IMR-90 (cell line): Measurements from ENCODE around the gene SLC26A11. TPM values are rescaled to one million over a fixed set of nuclear protein-coding genes. Genes with fewer than 3 reads are reported as not detected.

Experiments
- ATAC-seq: fragments of 200-7000 bp; cut with Tn5 transposase; 2 replicates; pipeline ENCODE4 v1.9.1; 2020; ENCODE audit warnings: low read depth, mild to moderate bottlenecking, moderate library complexity
- BruUV-seq: library from RNA; stranded (reverse); fragments of 400-500 nt; replicated peaks from 2 replicates; lab custom pipeline; 2021; lab: Mats Ljungman, UMichigan
- CTCF ChIA-PET: fragments of 300-600 bp; formaldehyde crosslinking; extraction: SDS; loops from one replicate; lab custom pipeline; 2021; ENCODE audit warnings: antibody characterized with exemption; lab: Yijun Ruan, JAX
- POLR2A ChIA-PET: fragments of 300-600 bp; sonication (Branson Sonifier 250); formaldehyde crosslinking; loops from one replicate; lab custom pipeline; 2022; ENCODE audit warnings: antibody characterized with exemption; ENCODE audit not compliant: unreplicated experiment; lab: Charles Lee
- DNase-seq: peaks from one replicate; pipeline ENCODE4 v3.0.0; 2013
- H2AFZ ChIP-seq: replicated peaks from 2 replicates; pipeline ENCODE3; 2013; ENCODE audit warnings: low read length, mild to moderate bottlenecking; ENCODE audit not compliant: poor library complexity
- H2AK5ac ChIP-seq: 2 replicates; pipeline ENCODE4 v1.6.1; 2013; ENCODE audit warnings: low read depth, low read length, inconsistent platforms
- H2AK9ac ChIP-seq: replicated peaks from 2 replicates; pipeline ENCODE3; 2013; ENCODE audit warnings: mild to moderate bottlenecking, low read depth, low read length, moderate library complexity; ENCODE audit not compliant: poor library complexity
- H2BK120ac ChIP-seq: 2 replicates; pipeline ENCODE4 v1.6.1; 2013; ENCODE audit warnings: low read depth, low read length, inconsistent platforms
- H2BK15ac ChIP-seq: 3 replicates; pipeline ENCODE4 v1.6.1; 2013; ENCODE audit warnings: low read depth, low read length, inconsistent platforms
- H2BK20ac ChIP-seq: 2 replicates; pipeline ENCODE4 v1.6.1; 2013; ENCODE audit warnings: low read depth, mild to moderate bottlenecking, inconsistent platforms, low read length, moderate library complexity
- H2BK5ac ChIP-seq: 2 replicates; pipeline ENCODE4 v1.6.1; 2013; ENCODE audit warnings: mild to moderate bottlenecking, low read depth, low read length, inconsistent platforms; ENCODE audit not compliant: poor library complexity, severe bottlenecking
- H3K14ac ChIP-seq: replicated peaks from 2 replicates; pipeline ENCODE4 v1.6.1; 2013; ENCODE audit warnings: low read depth, low read length, inconsistent platforms
- H3K18ac ChIP-seq: 2 replicates; pipeline ENCODE4 v1.6.1; 2013; ENCODE audit warnings: low read depth, low read length, control low read depth
- H3K23ac ChIP-seq: 2 replicates; pipeline ENCODE4 v1.6.1; 2013; ENCODE audit warnings: low read depth, low read length, inconsistent platforms
- H3K27ac ChIP-seq: 2 replicates; pipeline ENCODE4 v1.5.1; 2013; ENCODE audit warnings: mild to moderate bottlenecking, control low read depth, low read length; ENCODE audit not compliant: insufficient read depth
- H3K27me3 ChIP-seq: 2 replicates; pipeline ENCODE4 v1.6.1; 2013; ENCODE audit warnings: low read length; ENCODE audit not compliant: control insufficient read depth, insufficient read depth
- H3K36me3 ChIP-seq: 2 replicates; pipeline ENCODE4 v1.6.1; 2013; ENCODE audit warnings: low read length, mixed read lengths; ENCODE audit not compliant: control insufficient read depth, insufficient read depth
- H3K4ac ChIP-seq: 2 replicates; pipeline ENCODE4 v1.6.1; 2013; ENCODE audit warnings: low read depth, low read length, inconsistent platforms
- H3K4me1 ChIP-seq: 2 replicates; pipeline ENCODE4 v1.6.1; 2013; ENCODE audit warnings: low read length, mixed read lengths; ENCODE audit not compliant: control insufficient read depth, insufficient read depth
- H3K4me2 ChIP-seq: 2 replicates; pipeline ENCODE4 v1.6.1; 2013; ENCODE audit warnings: low read depth, mild to moderate bottlenecking, control low read depth, low read length, moderate library complexity
- H3K4me3 ChIP-seq: 2 replicates; pipeline ENCODE4 v1.5.1; 2013; ENCODE audit warnings: low read depth, mild to moderate bottlenecking, control low read depth, low read length, moderate library complexity; ENCODE audit not compliant: insufficient read depth
- H3K56ac ChIP-seq: 2 replicates; pipeline ENCODE4 v1.6.1; 2013; ENCODE audit warnings: low read length, inconsistent platforms; ENCODE audit not compliant: insufficient read depth; ENCODE audit errors: extremely low read depth
- H3K79me1 ChIP-seq, 2 experiments: 2 replicates each; pipeline ENCODE4 v1.6.1; 2013; ENCODE audit warnings: low read length in 2 of 2, inconsistent platforms in 1 of 2, low read depth in 1 of 2
- H3K9ac ChIP-seq: 2 replicates; pipeline ENCODE4 v1.6.1; 2013; ENCODE audit warnings: low read depth, low read length, control low read depth
- H3K9me1 ChIP-seq: 2 replicates; pipeline ENCODE4 v1.6.1; 2013; ENCODE audit warnings: low read length, inconsistent platforms; ENCODE audit not compliant: insufficient read depth
- H3K9me3 ChIP-seq: 2 replicates; pipeline ENCODE4 v1.6.1; 2013; ENCODE audit warnings: low read length; ENCODE audit not compliant: control insufficient read depth, insufficient read depth
- H4K20me1 ChIP-seq: 2 replicates; pipeline ENCODE4 v1.6.1; 2013; ENCODE audit warnings: low read length, inconsistent platforms; ENCODE audit not compliant: insufficient read depth
- H4K5ac ChIP-seq: 2 replicates; pipeline ENCODE4 v1.6.1; 2013; ENCODE audit warnings: mild to moderate bottlenecking, low read depth, low read length, control low read depth
- H4K8ac ChIP-seq, 2 experiments: 2 replicates each; pipeline ENCODE4 v1.6.1; 2013; ENCODE audit warnings: low read depth in 2 of 2, low read length in 2 of 2, control low read depth in 1 of 2, inconsistent platforms in 1 of 2
- H4K91ac ChIP-seq: 2 replicates; pipeline ENCODE4 v1.6.1; 2013; ENCODE audit warnings: low read depth, low read length, inconsistent platforms; ENCODE audit not compliant: insufficient read depth
- CEBPB ChIP-seq: IDR thresholded peaks from 2 replicates; pipeline ENCODE4 v1.6.1; 2012; ENCODE audit warnings: low read depth, low read length, improper control_type of control experiment
- CTCF ChIP-seq: conservative IDR thresholded peaks from 2 replicates; pipeline ENCODE4 v1.5.1; 2012; ENCODE audit warnings: mild to moderate bottlenecking, low read depth, low read length, improper control_type of control experiment
- ELK1 ChIP-seq: fragments of 150-350 bp; IDR thresholded peaks from 2 replicates; pipeline ENCODE4 v1.6.1; 2016; ENCODE audit warnings: low read depth, mild to moderate bottlenecking, low read length, moderate library complexity, borderline replicate concordance
- NFE2L2 ChIP-seq: fragments of 150-350 bp; IDR thresholded peaks from 2 replicates; pipeline ENCODE4 v1.6.1; 2016; ENCODE audit warnings: low read depth, mild to moderate bottlenecking, low read length
- POLR2A ChIP-seq: IDR thresholded peaks from 2 replicates; pipeline ENCODE4 v1.6.1; 2012; ENCODE audit warnings: mild to moderate bottlenecking, low read depth, low read length
- SMC3 ChIP-seq: fragments of 150-350 bp; IDR thresholded peaks from 2 replicates; pipeline ENCODE4 v1.6.1; 2016; ENCODE audit warnings: low read depth, mild to moderate bottlenecking, antibody characterized with exemption, low read length, moderate library complexity
- USF2 ChIP-seq: fragments of 150-350 bp; IDR thresholded peaks from 2 replicates; pipeline ENCODE4 v1.6.1; 2017; ENCODE audit warnings: mild to moderate bottlenecking, antibody characterized with exemption, low read length, low read depth
- WGBS, 2 experiments: methylation state at CpG; one replicate each; pipeline versions ENCODE4 v1.1.5 to v1.1.7; 2013; ENCODE audit warnings: missing lambda C conversion rate in 2 of 2; ENCODE audit not compliant: insufficient read length in 1 of 2; ENCODE audit errors: extremely low coverage in 2 of 2; 5-methylcytosine and 5-hydroxymethylcytosine counted together
- dilution Hi-C: fragments of 300-500 bp; cut with HindIII; formaldehyde crosslinking; loops from one replicate; pipeline ENCODE4 v1.14.3; 2018; ENCODE audit warnings: low sequenced_read_pairs; ENCODE audit not compliant: unreplicated experiment
- in situ Hi-C: fragments of 300-500 bp; cut with MboI; formaldehyde crosslinking; loops from 3 replicates; pipeline ENCODE4 v1.14.3; 2019; ENCODE audit warnings: low sequenced_read_pairs, inconsistent platforms, mixed read lengths
- intact Hi-C: fragments of 100-400 bp; cut with micrococcal nuclease; formaldehyde crosslinking; loops from 2 replicates; pipeline ENCODE4 v1.10.0; 2022
- polyA plus RNA-seq, 3 experiments: library from polyadenylated mRNA; depleted of rRNA; stranded (reverse); fragments of >200 nt; gene quantifications; 2 replicates each; pipeline ENCODE4 v1.2.3, GENCODE V29; 2012; ENCODE audit warnings: low replicate concordance in 1 of 3
- total RNA-seq: library from RNA; depleted of rRNA; stranded (reverse); fragments of >200 nt; gene quantifications from 2 replicates; pipeline ENCODE4 v1.2.3, GENCODE V29; 2012

The SLC26A11 gene
- total and polyA plus RNA-seq, 2 of the 4 experiments (the other 2 are of a cell fraction): 3.2 to 15.6 TPM

GRCh38 chr17:80285237-80285920 is 65.2 kb downstream of the SLC26A11 start:
- no peak overlapping the region for H3K4me3 ChIP-seq
- POLR2A ChIA-PET: interaction anchor here (0.6 kb wide), 1 partner anchor 74 kb away, joined by 3 read pairs; no protein-coding TSS in a partner anchor
- 100% methylated on average over 9 of the region's 19 CpGs; no CpG with 5 or more reads in 1 of the 2 experiments for WGBS, 2 experiments
- no peaks in the 10 kb centered on the region for H3K27me3 ChIP-seq
- H3K4me2 ChIP-seq: no peak overlapping the region
- H3K9me1 ChIP-seq: peaks cover 10% of the 10 kb centered on the region
- TF ChIP-seq ELK1 (no peak), CTCF (no peak), POLR2A (no peak), NFE2L2 (no peak), CEBPB (peak; percentile 70), SMC3 (no peak), USF2 (no peak)
- no peak overlapping the region for H2BK20ac ChIP-seq
- in situ Hi-C loops: no loop called here
- BruUV-seq: no TSS peak
- no peak overlapping the region for H4K5ac ChIP-seq
- no peak overlapping the region for H2AFZ ChIP-seq
- peaks cover 8 to 44% of the 10 kb centered on the region in 2 experiments; a peak in 3 of 4 replicates for H3K79me1 ChIP-seq
- no peak overlapping the region for H2BK120ac ChIP-seq
- DNase-seq: no peak
- H3K9ac ChIP-seq: no peak overlapping the region
- CTCF ChIA-PET: no interaction called here
- ATAC-seq: no peak
- peaks cover 14% of the 10 kb centered on the region for H4K20me1 ChIP-seq
- H3K36me3 ChIP-seq: peaks cover 45% of the 10 kb centered on the region
- H3K4ac ChIP-seq: no peak overlapping the region
- H4K8ac ChIP-seq: no peak overlapping the region
- dilution Hi-C loops: no loop called here
- no peak overlapping the region for H2AK5ac ChIP-seq
- no peaks in the 10 kb centered on the region for H3K4me1 ChIP-seq
- no peaks in the 10 kb centered on the region for H3K9me3 ChIP-seq
- H3K18ac ChIP-seq: no peak overlapping the region
- H2BK5ac ChIP-seq: no peak overlapping the region
- H3K56ac ChIP-seq: no peak overlapping the region
- intact Hi-C loops: no loop called here
- no peak overlapping the region for H3K23ac ChIP-seq
- H3K27ac ChIP-seq: no peak overlapping the region
- H3K14ac ChIP-seq: no peak overlapping the region
- no peak overlapping the region for H4K91ac ChIP-seq
- peak overlapping the region; percentile 57 for H2AK9ac ChIP-seq
- H2BK15ac ChIP-seq: no peak overlapping the region
